ENCODE data around the gene CDC42EP4.

GRCh38 chr17:73316919-73317505 is 5.2 kb upstream of the CDC42EP4 start:
- TF ChIP-seq CTCF (IDR thresholded peaks at IDR 0.05; ENCODE audit: borderline replicate concordance, extremely low read depth, low read length, poor library complexity, severe bottlenecking) = no peak
- no peak for TF ChIP-seq EZH2 (IDR thresholded peaks at IDR 0.05; ENCODE audit: borderline replicate concordance, low read depth, low read length, severe bottlenecking)

All from DND-41 (cell line).